Mammary epithelial cell (primary cell): ENCODE data around the gene PARD6G.

Experiments used
- EZH2 ChIP-seq: IDR thresholded peaks from 2 replicates; pipeline ENCODE4 v1.6.1; 2012; ENCODE audit warnings: low read length, inconsistent platforms, borderline replicate concordance
- TF ChIP-seq, protein P1 (sequence below), 2 donors: IDR thresholded peaks in 1 of 2; conservative IDR thresholded peaks in 1 of 2; 2 replicates each; pipeline ENCODE4 v1.5.1; 2011 to 2012; ENCODE audit warnings: inconsistent platforms in 2 of 2, low read length in 2 of 2, mild to moderate bottlenecking in 2 of 2, control low read depth in 1 of 2, low read depth in 1 of 2; ENCODE audit not compliant: insufficient read depth in 1 of 2; ENCODE audit errors: extremely low read depth in 1 of 2

DNA sequence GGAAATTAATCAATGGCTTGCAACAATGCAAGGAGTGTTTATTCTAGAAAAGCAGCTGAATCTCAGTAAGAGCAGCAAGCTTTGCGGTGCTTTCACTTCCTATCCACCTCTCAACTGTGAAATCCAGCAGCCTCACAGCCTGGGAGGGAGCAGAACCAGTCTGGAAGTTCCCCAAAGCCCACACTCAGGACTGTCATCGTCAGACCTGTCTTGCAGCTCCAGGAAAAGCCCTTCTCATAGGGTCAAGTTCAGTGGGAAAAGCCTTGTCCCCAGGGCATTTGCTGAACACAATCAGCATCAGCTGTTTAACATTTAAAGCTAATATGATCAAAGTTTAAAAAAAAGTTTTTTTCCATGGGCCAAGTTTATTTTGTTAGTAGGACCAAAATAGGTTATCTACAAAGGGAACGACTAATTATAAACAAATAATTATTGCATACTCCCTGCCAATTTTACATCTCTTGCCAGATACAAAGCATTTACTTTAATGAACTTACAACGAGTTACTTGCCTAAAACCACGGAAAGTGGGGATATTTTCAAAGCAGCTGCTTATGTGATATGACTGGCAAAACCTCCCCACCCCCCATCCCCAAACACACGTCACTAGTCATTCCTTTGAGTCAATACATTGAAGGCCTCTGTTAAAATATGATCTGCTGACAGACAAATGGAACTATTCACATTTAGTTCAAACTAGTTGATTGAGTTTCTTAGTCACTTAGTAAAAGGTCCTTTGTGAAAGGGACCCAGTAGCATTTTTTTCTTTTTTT is 36.8 kb downstream of the PARD6G start:
- TF ChIP-seq, protein P1, sequence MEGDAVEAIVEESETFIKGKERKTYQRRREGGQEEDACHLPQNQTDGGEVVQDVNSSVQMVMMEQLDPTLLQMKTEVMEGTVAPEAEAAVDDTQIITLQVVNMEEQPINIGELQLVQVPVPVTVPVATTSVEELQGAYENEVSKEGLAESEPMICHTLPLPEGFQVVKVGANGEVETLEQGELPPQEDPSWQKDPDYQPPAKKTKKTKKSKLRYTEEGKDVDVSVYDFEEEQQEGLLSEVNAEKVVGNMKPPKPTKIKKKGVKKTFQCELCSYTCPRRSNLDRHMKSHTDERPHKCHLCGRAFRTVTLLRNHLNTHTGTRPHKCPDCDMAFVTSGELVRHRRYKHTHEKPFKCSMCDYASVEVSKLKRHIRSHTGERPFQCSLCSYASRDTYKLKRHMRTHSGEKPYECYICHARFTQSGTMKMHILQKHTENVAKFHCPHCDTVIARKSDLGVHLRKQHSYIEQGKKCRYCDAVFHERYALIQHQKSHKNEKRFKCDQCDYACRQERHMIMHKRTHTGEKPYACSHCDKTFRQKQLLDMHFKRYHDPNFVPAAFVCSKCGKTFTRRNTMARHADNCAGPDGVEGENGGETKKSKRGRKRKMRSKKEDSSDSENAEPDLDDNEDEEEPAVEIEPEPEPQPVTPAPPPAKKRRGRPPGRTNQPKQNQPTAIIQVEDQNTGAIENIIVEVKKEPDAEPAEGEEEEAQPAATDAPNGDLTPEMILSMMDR (conservative IDR thresholded peaks at IDR 0.05 in 1 of 2, IDR thresholded peaks at IDR 0.05 in 1 of 2; ENCODE audit: extremely low read depth in 1 of 2, insufficient read depth in 1 of 2, low read depth in 1 of 2, low read length in 2 of 2): no peak
- no peak for TF ChIP-seq EZH2
